K562 (cell line): ENCODE data around the gene CCNDBP1. TPM values are rescaled to one million over a fixed set of nuclear protein-coding genes. Genes with fewer than 3 reads are reported as not detected.

ENCODE experiments used
- CLOCK ChIP-seq: fragments of 250-450 bp; sonication (Bioruptor Pico); IDR thresholded peaks from 2 replicates; pipeline ENCODE4 v1.4.0; 2020; ENCODE audit warnings: mild to moderate bottlenecking, moderate library complexity, borderline replicate concordance
- DNMT1 ChIP-seq: fragments of 450-650 bp; IDR thresholded peaks from 2 replicates; pipeline ENCODE4 v1.6.1; 2016; ENCODE audit warnings: antibody characterized with exemption, mild to moderate bottlenecking
- E2F1 ChIP-seq: sonication (generic); formaldehyde crosslinking; IDR thresholded peaks from 2 replicates; pipeline ENCODE4 v1.8.1; 2023; ENCODE audit warnings: mild to moderate bottlenecking, missing genetic modification reagents, moderate library complexity
- NCOA1 ChIP-seq: fragments of 450-650 bp; IDR thresholded peaks from 2 replicates; pipeline ENCODE4 v1.6.1; 2016; ENCODE audit warnings: low read depth
- TEAD4 ChIP-seq, 2 experiments: sonication (generic) in 1 of 2; formaldehyde crosslinking in 1 of 2; IDR thresholded peaks; 2 replicates each; pipeline versions ENCODE4 v1.6.1 to v1.8.0; 2012 to 2022; ENCODE audit warnings: borderline replicate concordance in 1 of 2, inconsistent platforms in 1 of 2, low read length in 1 of 2, mild to moderate bottlenecking in 1 of 2, missing genetic modification reagents in 1 of 2
- UBTF ChIP-seq, 2 experiments: IDR thresholded peaks; 2 replicates each; pipeline ENCODE4 v1.6.1; 2012; ENCODE audit warnings: improper control_type of control experiment in 2 of 2, low read depth in 2 of 2, low read length in 2 of 2, borderline replicate concordance in 1 of 2
- USF1 ChIP-seq: sonication (generic); formaldehyde crosslinking; IDR thresholded peaks from 2 replicates; pipeline ENCODE4 v1.9.0; 2022; ENCODE audit warnings: mild to moderate bottlenecking, missing genetic modification reagents
- ZNF140 ChIP-seq: fragments of 250-450 bp; sonication (Bioruptor Pico); IDR thresholded peaks from 2 replicates; pipeline ENCODE4 v1.8.0; 2021; ENCODE audit warnings: moderate library complexity, mild to moderate bottlenecking, inconsistent platforms
- ZNF318 ChIP-seq, 2 experiments: fragments of 450-650 bp; IDR thresholded peaks; 2 replicates each; pipeline ENCODE4 v1.6.1; 2016; ENCODE audit warnings: mild to moderate bottlenecking in 2 of 2, borderline replicate concordance in 1 of 2, low read depth in 1 of 2, moderate library complexity in 1 of 2
- ZNF785 ChIP-seq: fragments of 250-450 bp; sonication (Bioruptor Pico); IDR thresholded peaks from 2 replicates; pipeline ENCODE4 v1.4.0; 2020; ENCODE audit warnings: mild to moderate bottlenecking
- ZSCAN29 ChIP-seq: fragments of 450-650 bp; IDR thresholded peaks from 2 replicates; pipeline ENCODE4 v1.6.1; 2017
- polyA plus RNA-seq, 8 experiments: library from polyadenylated mRNA; depleted of rRNA in 4 of 8; stranded (reverse) in 5 of 8; unstranded in 3 of 8; fragments of >200 nt; fragmentation: Nextera tagmentation in 2 of 8; fragmentation: Illumina TruSeq in 1 of 8; extraction: Ambion mirVana in 2 of 8; extraction: Trizol in 1 of 8; gene quantifications; 2 replicates each; pipeline versions ENCODE4 v1.2.1 to v1.2.3, GENCODE V29; 2011 to 2014; ENCODE audit warnings: inconsistent platforms in 1 of 8, missing spikeins in 1 of 8
- total RNA-seq, 7 experiments: library from RNA; depleted of rRNA in 6 of 7; stranded (reverse); fragments of >200 nt in 6 of 7; fragmentation: Illumina TruSeq in 2 of 7; extraction: Trizol in 2 of 7; gene quantifications; 2 replicates each; pipeline versions ENCODE4 v1.2.1 to v1.2.3, GENCODE V29; 2011 to 2021; ENCODE audit warnings: low replicate concordance in 1 of 7

Gene CCNDBP1
- total and polyA plus RNA-seq, 9 of the 15 experiments (the other 6 are each of a cell fraction or from before 2014, with no cell fraction given): 37.0 to 111 (median 55.5) TPM

- peak; percentile 41; the same call in 1 of the 2 replicates for TF ChIP-seq CLOCK
- no peak for TF ChIP-seq DNMT1
- TF ChIP-seq USF1: no peak
- TF ChIP-seq ZSCAN29: no peak
- TF ChIP-seq ZNF785 (CRISPR knock-in tag): no peak
- peak; percentile 97 for TF ChIP-seq TEAD4 (IDR thresholded peaks at IDR 0.05; ENCODE audit: low read length)
- TF ChIP-seq TEAD4 (CRISPR knock-in tag; IDR thresholded peaks at IDR 0.05; ENCODE audit: borderline replicate concordance): no peak
- 0 out of 2 replicates have a peak, but pooled peaks have one; percentile 12 for TF ChIP-seq NCOA1
- no peak for TF ChIP-seq E2F1 (CRISPR knock-in tag)
- no peak for TF ChIP-seq UBTF (IDR thresholded peaks at IDR 0.05; ENCODE audit: borderline replicate concordance in 1 of 2, low read depth in 2 of 2, low read length in 2 of 2)
- TF ChIP-seq ZNF140 (CRISPR knock-in tag): no peak
- no peak for TF ChIP-seq ZNF318 (IDR thresholded peaks at IDR 0.05; ENCODE audit: borderline replicate concordance in 1 of 2, low read depth in 1 of 2)
These were observed 35.8 kb downstream of the CCNDBP1 start, which contains the start of gene EPB42 (continued) for GRCh38 chr15:43220991-43221403.
